GM20000 (cell line): ENCODE data around the gene LRP5.
"Not testable (repeated sequence)": the region's sequence is repeated elsewhere in the genome, so short reads cannot be mapped to it uniquely, and the experiment has no call there.

ENCODE experiments used
- DNase-seq: peaks from one replicate; pipeline ENCODE4 v3.0.0; 2012; ENCODE audit warnings: low spot score
- TF ChIP-seq, protein P1 (sequence below): IDR thresholded peaks from 2 replicates; pipeline ENCODE4 v1.5.1; 2012; ENCODE audit warnings: mild to moderate bottlenecking, control low read depth; ENCODE audit errors: extremely low read depth, missing control alignments

LRP5 gene

DNA sequence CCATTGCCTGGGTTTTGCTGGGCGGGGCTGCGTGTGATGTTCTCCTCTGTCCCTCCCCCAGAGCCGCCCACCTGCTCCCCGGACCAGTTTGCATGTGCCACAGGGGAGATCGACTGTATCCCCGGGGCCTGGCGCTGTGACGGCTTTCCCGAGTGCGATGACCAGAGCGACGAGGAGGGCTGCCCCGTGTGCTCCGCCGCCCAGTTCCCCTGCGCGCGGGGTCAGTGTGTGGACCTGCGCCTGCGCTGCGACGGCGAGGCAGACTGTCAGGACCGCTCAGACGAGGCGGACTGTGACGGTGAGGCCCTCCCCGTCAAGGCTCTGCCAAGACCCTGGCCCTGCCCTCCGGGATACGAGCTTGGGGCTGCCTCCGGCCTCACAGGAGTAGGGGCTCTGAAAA lies 121.2 kb downstream of the LRP5 start:
- no peak for DNase-seq
- TF ChIP-seq, protein P1, sequence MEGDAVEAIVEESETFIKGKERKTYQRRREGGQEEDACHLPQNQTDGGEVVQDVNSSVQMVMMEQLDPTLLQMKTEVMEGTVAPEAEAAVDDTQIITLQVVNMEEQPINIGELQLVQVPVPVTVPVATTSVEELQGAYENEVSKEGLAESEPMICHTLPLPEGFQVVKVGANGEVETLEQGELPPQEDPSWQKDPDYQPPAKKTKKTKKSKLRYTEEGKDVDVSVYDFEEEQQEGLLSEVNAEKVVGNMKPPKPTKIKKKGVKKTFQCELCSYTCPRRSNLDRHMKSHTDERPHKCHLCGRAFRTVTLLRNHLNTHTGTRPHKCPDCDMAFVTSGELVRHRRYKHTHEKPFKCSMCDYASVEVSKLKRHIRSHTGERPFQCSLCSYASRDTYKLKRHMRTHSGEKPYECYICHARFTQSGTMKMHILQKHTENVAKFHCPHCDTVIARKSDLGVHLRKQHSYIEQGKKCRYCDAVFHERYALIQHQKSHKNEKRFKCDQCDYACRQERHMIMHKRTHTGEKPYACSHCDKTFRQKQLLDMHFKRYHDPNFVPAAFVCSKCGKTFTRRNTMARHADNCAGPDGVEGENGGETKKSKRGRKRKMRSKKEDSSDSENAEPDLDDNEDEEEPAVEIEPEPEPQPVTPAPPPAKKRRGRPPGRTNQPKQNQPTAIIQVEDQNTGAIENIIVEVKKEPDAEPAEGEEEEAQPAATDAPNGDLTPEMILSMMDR: no peak

- not testable (repeated sequence) for DNase-seq
These were observed 121.8 kb downstream of the LRP5 start for GRCh38 chr11:68434159-68434558.

DNA sequence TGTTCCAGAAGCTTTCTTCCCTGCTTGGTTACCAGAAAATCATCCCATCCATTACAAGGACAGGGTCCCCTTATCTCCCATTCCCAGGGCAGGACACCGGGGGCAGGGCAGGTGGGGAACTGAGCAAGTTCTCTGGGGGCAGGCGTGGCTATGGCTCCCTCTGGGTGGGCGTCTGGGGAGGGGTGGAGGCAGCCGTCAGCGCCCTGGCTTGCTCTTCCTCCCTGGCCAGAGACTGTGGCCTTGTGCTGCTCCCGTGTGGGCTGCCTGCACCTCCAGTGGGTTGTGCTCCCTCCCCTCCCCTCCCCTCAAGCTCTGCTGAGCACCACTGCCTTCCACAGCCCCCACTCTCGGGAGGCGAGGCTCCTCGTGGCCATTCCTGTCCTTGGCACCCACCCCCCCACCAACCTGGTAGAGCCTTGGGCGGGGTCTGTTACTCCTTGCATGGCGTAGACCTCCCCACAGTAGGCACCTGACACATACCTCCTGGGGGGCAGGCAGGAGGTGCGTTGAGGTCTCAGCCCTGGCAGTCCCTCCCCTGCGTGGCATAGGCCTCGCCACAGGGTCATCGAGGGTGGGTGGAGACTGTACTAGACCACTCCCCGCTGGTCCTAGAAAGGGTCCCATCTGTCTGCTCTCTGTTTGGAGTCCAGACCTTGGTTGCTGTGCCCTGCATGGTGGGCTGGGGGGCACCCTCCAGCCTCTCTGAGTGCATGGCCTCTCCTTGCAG lies 123.9 kb downstream of the LRP5 start:
- TF ChIP-seq, protein P1: no peak

DNA sequence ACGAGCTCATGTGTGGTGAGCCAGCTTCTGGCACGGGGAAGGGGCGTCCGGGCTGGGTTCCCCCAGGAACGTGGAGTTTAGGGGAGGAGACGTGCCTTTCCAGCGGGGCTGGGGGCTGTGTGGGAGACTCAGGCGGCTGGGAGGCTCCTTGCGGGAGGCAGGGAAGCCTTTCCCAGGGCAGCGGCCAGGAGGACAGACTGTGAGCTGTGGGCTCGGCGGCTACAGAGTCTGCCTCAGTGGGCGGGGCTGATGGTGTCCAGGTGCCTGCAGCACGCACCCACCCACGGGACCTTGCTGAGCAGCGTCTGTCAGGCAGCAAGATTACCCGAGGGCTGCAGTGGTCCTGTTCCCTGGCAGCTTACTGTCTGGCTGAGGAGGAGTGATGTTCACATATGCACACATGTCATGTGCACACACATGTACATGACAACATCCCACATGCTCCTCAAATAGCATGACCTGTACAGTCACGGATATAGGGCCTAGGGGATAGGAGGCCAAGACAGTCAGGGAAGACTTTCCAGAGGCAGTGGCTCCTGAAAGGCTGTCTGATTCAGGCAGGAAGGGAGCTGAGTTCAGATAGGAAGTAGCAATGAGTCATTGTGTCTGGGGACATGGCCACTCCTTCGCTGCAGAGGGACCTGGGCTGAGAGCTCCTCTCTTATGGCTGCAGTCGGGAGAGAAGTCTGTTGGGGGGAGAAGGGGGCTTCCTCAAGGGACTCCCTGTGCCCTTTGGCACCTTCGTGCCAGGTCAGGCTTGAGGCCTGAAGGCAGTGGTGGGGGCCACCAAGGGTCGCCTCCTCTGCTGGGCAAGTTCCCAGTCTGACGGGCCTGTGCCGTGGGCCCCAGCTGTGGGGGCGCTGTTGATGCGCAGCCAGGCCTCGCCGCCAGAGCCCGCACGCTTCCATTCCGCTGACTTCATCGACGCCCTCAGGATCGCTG lies 124.9 kb downstream of the LRP5 start:
- TF ChIP-seq, protein P1: no peak
- DNase-seq: no peak

More for the DNA sequence above, 123.9 kb downstream of the LRP5 start:
- no peak for DNase-seq

DNA sequence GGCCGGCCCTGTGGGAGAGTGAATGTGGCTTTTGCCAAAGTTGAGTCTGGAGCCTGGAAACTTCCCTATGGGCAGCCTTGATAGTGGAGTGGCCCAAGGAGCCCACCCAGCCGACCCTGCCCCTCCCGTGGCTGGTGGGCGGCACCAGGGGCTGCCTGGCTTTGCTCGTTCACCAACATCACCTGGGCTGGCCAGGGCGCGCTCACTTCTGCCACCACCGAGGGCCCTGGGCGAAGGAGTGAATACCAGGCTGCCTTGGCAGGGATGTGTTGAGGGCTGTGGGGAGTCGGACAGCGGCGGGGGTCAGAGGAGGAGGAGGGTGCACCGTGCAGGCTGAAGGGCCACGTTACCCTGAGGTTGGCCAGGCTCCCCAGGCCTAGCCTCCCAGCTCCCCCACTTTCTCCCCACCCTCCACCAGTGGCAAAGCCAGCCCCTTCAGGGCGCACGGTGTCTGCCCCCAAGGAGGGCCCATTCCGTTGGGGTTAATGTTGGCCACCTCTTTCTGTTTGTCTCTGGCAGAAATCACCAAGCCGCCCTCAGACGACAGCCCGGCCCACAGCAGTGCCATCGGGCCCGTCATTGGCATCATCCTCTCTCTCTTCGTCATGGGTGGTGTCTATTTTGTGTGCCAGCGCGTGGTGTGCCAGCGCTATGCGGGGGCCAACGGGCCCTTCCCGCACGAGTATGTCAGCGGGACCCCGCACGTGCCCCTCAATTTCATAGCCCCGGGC lies 125.7 kb downstream of the LRP5 start:
- TF ChIP-seq, protein P1: no peak
- no peak for DNase-seq

DNA sequence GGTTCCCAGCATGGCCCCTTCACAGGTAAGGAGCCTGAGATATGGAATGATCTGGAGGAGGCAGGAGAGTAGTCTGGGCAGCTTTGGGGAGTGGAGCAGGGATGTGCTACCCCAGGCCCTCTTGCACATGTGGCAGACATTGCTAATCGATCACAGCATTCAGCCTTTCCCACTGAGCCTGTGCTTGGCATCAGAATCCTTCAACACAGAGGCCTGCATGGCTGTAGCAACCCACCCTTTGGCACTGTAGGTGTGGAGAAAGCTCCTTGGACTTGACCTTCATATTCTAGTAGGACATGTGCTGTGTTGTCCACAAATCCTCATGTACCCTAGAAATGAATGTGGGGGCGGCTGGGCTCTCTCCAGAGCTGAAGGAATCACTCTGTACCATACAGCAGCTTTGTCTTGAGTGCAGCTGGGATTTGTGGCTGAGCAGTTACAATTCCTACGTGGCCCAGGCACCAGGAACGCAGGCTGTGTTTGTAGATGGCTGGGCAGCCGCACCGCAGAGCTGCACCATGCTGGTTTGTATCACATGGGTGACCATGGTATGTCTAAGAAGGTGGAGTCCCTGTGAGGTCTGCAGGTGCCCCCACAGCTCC lies 126.4 kb downstream of the LRP5 start:
- TF ChIP-seq, protein P1: no peak
- peak; percentile 31 for DNase-seq

DNA sequence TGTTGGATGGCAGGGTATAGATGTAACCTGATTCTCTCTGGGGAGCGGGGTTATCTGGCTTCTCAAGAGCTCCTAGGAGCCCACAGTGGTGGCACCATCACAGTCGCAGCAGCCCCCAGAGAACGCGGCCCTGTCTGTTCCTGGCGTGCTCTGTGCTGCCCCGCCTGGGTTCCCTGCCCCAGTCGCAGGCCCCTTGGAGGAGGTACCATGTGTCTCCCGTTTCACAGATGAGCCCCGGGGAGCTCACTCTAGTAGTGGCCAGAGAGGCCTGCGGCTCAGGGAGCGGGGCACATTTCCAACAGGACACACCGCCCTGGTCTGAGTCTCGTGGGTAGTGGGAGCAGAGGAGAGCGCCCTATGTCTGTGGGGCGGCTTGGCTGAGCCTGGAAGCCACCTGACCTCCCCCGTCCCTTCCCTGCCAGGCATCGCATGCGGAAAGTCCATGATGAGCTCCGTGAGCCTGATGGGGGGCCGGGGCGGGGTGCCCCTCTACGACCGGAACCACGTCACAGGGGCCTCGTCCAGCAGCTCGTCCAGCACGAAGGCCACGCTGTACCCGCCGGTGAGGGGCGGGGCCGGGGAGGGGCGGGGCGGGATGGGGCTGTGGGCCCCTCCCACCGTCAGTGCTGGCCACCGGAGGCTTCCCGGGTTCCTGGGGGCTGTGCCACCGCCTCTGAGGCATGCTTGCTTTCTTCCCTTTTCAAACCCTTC lies 127.1 kb downstream of the LRP5 start:
- TF ChIP-seq, protein P1: no peak
- DNase-seq: peak; percentile 27
